Thyroid gland (tissue), 4 donors: ENCODE data around the gene BTN3A1.

Experiments used
- POLR2A ChIP-seq, 2 donors: fragments of 450-650 bp; IDR thresholded peaks; one replicate each; pipeline ENCODE4 v1.6.1; 2017; ENCODE audit warnings: antibody characterized with exemption in 2 of 2, mild to moderate bottlenecking in 2 of 2, moderate library complexity in 1 of 2
- TF ChIP-seq, protein P1 (sequence below), 6 experiments: fragments of 200-600 bp in 3 of 6; fragments of 450-650 bp in 3 of 6; sonication (generic) in 3 of 6; IDR thresholded peaks; one replicate each; pipeline ENCODE4 v1.5.1; 2016 to 2019; ENCODE audit warnings: antibody characterized with exemption in 6 of 6, mild to moderate bottlenecking in 2 of 6, inconsistent platforms in 1 of 6, moderate library complexity in 1 of 6

DNA sequence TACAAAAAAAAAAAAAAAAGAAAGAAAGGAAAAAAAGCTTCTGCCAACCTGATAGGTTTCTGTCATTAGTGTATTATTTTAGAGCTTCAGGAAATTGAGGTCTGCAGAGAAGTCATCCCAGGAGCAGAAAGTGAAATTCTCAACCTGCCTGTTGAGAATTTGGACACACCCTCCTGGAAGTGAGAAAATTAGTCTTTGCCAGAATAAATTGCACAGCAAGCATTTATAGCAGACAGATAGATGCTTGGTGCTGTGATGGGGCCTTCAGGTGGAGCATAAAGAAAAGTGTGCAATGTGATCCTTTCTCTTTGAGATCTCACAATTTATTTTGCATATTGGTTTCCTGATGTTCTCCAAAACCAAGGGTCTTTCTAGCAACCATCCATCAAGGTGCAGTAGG is 14.5 kb upstream of the BTN3A1 start:
- TF ChIP-seq, protein P1, sequence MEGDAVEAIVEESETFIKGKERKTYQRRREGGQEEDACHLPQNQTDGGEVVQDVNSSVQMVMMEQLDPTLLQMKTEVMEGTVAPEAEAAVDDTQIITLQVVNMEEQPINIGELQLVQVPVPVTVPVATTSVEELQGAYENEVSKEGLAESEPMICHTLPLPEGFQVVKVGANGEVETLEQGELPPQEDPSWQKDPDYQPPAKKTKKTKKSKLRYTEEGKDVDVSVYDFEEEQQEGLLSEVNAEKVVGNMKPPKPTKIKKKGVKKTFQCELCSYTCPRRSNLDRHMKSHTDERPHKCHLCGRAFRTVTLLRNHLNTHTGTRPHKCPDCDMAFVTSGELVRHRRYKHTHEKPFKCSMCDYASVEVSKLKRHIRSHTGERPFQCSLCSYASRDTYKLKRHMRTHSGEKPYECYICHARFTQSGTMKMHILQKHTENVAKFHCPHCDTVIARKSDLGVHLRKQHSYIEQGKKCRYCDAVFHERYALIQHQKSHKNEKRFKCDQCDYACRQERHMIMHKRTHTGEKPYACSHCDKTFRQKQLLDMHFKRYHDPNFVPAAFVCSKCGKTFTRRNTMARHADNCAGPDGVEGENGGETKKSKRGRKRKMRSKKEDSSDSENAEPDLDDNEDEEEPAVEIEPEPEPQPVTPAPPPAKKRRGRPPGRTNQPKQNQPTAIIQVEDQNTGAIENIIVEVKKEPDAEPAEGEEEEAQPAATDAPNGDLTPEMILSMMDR (IDR thresholded peaks at IDR 0.05): no peak
- no peak for TF ChIP-seq POLR2A (IDR thresholded peaks at IDR 0.05)
